GM18508 (cell line): ENCODE data around the gene EPB41L4B.
"Not testable (repeated sequence)": the region's sequence is repeated elsewhere in the genome, so short reads cannot be mapped to it uniquely, and the experiment has no call there.

Experiments used
- ATAC-seq: cut with Tn5 transposase; IDR thresholded peaks from one replicate; pipeline ENCODE4 v1.9.1; 2021; ENCODE audit warnings: moderate number of reproducible peaks; ENCODE audit not compliant: insufficient read depth, unreplicated experiment

The EPB41L4B gene

GRCh38 chr9:109133533-109133932, 187.3 kb downstream of the EPB41L4B start:
- ATAC-seq = no peak

DNA sequence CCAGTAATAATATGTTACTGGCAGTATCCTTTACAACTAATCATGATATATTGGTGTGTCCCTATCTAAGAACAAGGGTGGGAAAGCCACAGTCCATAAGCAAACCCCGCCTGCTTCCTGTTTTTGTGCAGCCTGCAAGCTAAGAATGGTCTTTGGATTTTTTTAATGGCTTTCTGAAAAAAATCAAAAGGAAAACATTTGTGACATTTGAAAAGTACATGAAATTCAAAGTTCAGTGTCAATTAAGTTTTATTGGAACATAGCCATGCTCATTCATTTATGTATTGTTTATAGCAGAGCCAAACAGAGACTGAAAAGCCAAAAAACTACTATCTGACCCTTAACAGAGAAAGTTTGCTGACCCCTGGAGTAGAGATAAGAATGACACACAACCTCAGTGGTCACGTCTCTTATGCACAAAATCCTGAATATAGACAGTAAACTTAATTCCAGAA, 188.3 kb downstream of the EPB41L4B start:
- no peak for ATAC-seq

- ATAC-seq = no peak
Measured at GRCh38 chr9:109129470-109130197, 191.2 kb downstream of the EPB41L4B start.

GRCh38 chr9:109126671-109127070, 194.2 kb downstream of the EPB41L4B start:
- ATAC-seq = not testable (repeated sequence)

GRCh38 chr9:109124121-109124520, 196.7 kb downstream of the EPB41L4B start:
- no peak for ATAC-seq

DNA sequence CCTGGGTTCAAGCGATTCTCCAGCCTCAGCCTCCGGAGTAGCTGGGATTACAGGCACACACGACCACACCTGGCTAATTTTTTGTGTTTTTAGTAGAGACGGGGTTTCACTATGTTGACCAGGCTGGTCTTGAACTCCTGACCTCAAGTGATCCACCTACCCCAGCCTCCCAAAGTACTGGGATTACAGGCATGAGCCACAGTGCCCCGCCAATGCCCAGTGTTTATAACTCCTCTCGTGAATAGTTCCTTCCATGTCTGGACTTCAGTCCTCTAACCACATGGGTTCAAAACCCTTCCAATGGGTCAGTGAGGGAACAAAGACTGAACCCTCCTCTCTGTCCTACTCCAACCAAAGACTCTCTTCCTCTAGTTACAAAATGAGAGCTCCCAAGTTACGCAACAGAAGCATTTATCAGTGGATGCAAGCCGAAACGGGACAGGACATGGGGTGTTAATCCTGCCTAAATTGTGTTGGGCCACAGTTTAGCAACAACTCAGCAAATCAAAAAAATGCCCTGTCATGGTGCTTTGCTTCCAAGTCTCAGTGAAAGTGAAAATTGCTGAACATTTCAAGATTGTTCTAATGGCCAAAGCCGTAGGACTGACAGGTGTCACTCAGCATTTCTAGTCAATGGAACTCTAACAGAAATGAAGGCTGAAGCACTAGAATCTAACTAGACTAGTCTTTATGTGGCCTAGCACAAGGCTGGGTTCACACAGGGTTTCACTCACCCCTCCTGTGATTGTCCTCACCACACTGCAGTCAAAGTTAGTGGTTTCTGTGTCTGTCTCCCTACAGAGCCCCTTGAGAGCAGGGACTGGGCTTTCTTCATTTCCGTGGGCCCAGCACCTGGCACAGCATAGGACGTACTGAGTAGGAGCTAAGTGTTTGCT, 197.9 kb downstream of the EPB41L4B start:
- ATAC-seq = no peak
